Measurements from ENCODE around the gene MRGPRX3. TPM values are rescaled to one million over a fixed set of nuclear protein-coding genes. Genes with fewer than 3 reads are reported as not detected.

Gene MRGPRX3
- polyA plus RNA-seq, 3 donors, result not detected

DNA sequence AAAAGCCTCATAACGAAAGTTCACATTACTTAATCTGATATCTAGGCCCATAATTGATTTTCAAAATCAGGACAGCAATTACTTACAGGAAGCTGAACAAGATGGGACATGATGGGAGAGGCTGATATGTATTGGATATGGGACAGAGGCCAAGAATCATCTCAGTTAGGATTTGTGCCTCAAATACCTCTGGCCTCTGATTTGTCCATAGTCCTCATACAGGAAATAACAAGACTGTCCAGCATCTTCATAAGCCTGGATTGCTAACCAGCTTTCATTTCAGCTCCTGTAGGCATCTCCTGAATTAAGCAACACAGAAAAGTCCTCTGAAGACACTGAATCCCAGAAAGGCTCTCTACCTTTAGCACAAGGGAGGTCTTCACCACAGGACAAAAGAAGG, 36.0 kb downstream of the MRGPRX3 start:
- DNase-seq, result no peak
- Mint-ChIP-seq H3K9me3 (peaks cover 0 to 8% (median 0%) of the 10 kb centered on the region in 7 donors), H3K27ac (no peak overlapping the region), H3K27me3 (ENCODE audit: low read depth in 3 of 3) (peaks cover 9 to 19% (median 9%) of the 10 kb centered on the region in 3 donors), H3K4me3 (no peak overlapping the region), H3K4me1 (peaks cover 3% of the 10 kb centered on the region), H3K36me3 (no peaks in the 10 kb centered on the region)
- Histone ChIP-seq H3K4me3 (replicated peaks in 1 of 3; ENCODE audit: low read depth in 2 of 3, low read length in 3 of 3) (no peak overlapping the region), H3K27ac (ENCODE audit: low read depth in 1 of 2, low read length in 2 of 2) (no peak overlapping the region), H4K20me1 (ENCODE audit: insufficient read depth, low read length) (no peaks in the 10 kb centered on the region), H3K9me3 (replicated peaks in 1 of 2; ENCODE audit: control insufficient read depth in 1 of 2, insufficient read depth in 1 of 2, low read length in 2 of 2) (no peaks in the 10 kb centered on the region), H2AFZ (ENCODE audit: insufficient read depth, low read depth, low read length, poor library complexity, severe bottlenecking) (no peak overlapping the region), H3K9ac (ENCODE audit: insufficient read depth, low read length, poor library complexity, severe bottlenecking) (no peak overlapping the region), H3K27me3 (ENCODE audit: control insufficient read depth in 2 of 2, insufficient read depth in 2 of 2, low read length in 2 of 2) (peaks cover 0 to 5% of the 10 kb centered on the region in 2 donors), H3K4me1 (ENCODE audit: control insufficient read depth in 1 of 2, insufficient read depth in 2 of 2, low read length in 2 of 2) (no peaks in the 10 kb centered on the region), H3K36me3 (replicated peaks in 1 of 2; ENCODE audit: control insufficient read depth in 1 of 2, insufficient read depth in 2 of 2, low read length in 2 of 2) (no peaks in the 10 kb centered on the region), H3K4me2 (replicated peaks; ENCODE audit: extremely low read depth, low read length, poor library complexity, severe bottlenecking) (no peak overlapping the region), H3K79me2 (ENCODE audit: insufficient read depth, low read length) (no peaks in the 10 kb centered on the region)
- intact Hi-C loops (cut with micrococcal nuclease), result no loop called here
- TF ChIP-seq, protein P1, sequence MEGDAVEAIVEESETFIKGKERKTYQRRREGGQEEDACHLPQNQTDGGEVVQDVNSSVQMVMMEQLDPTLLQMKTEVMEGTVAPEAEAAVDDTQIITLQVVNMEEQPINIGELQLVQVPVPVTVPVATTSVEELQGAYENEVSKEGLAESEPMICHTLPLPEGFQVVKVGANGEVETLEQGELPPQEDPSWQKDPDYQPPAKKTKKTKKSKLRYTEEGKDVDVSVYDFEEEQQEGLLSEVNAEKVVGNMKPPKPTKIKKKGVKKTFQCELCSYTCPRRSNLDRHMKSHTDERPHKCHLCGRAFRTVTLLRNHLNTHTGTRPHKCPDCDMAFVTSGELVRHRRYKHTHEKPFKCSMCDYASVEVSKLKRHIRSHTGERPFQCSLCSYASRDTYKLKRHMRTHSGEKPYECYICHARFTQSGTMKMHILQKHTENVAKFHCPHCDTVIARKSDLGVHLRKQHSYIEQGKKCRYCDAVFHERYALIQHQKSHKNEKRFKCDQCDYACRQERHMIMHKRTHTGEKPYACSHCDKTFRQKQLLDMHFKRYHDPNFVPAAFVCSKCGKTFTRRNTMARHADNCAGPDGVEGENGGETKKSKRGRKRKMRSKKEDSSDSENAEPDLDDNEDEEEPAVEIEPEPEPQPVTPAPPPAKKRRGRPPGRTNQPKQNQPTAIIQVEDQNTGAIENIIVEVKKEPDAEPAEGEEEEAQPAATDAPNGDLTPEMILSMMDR (IDR thresholded peaks at IDR 0.05), result no peak
- WGBS (ENCODE audit: insufficient coverage), result no CpG with 5 or more reads among the region's 1 CpG

DNA sequence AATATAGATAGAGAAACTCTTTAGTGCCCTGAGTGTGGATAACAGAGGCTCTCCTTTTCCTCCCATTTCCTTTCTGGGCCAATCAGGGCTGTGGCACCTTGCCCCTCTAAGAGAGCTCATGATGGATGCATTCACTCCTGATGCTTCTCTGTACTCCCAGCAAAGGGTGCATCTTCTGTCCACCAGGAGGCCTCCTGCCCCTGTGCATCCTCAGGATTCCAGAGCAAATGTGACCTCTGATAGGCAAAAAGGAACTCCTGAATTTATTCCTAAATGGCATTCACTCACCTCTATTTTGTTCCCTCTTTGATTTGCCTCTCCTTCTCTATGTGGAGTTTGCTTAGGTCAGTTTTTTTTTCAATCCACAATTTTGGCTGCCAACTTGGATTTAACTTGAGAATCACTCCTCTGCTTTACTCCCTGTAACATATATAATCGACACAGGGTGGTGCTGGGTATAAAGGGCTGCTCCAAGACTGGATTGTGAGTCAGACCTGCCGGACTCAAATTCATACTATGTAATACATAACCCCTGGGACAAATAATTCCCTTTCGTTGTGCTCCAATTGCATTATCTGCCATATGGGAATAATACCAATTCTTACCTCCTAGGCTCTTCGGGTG, 39.1 kb downstream of the MRGPRX3 start:
- intact Hi-C loops (cut with micrococcal nuclease), result no loop called here
- H3K9ac ChIP-seq (ENCODE audit: insufficient read depth, low read length, poor library complexity, severe bottlenecking), result no peak overlapping the region
- H3K36me3 Mint-ChIP-seq, result no peaks in the 10 kb centered on the region
- WGBS (ENCODE audit: insufficient coverage), result 57% methylated on average over 2 of the region's 4 CpGs
- H4K20me1 ChIP-seq (ENCODE audit: insufficient read depth, low read length), result no peaks in the 10 kb centered on the region
- H3K36me3 ChIP-seq (replicated peaks in 1 of 2; ENCODE audit: control insufficient read depth in 1 of 2, insufficient read depth in 2 of 2, low read length in 2 of 2), result no peaks in the 10 kb centered on the region
- no peaks in the 10 kb centered on the region for H3K9me3 ChIP-seq (replicated peaks in 1 of 2; ENCODE audit: control insufficient read depth in 1 of 2, insufficient read depth in 1 of 2, low read length in 2 of 2)
- no peak overlapping the region for H3K4me3 Mint-ChIP-seq
- peaks cover 0 to 5% (median 0%) of the 10 kb centered on the region in 7 donors for H3K9me3 Mint-ChIP-seq
- no peak overlapping the region for H2AFZ ChIP-seq (ENCODE audit: insufficient read depth, low read depth, low read length, poor library complexity, severe bottlenecking)
- peaks cover 15 to 21% (median 17%) of the 10 kb centered on the region in 3 donors for H3K27me3 Mint-ChIP-seq (ENCODE audit: low read depth in 3 of 3)
- H3K4me2 ChIP-seq (replicated peaks; ENCODE audit: extremely low read depth, low read length, poor library complexity, severe bottlenecking), result no peak overlapping the region
- H3K27ac Mint-ChIP-seq, result no peak overlapping the region
- TF ChIP-seq, protein P1 (IDR thresholded peaks at IDR 0.05), result peak; percentile 39
- H3K79me2 ChIP-seq (ENCODE audit: insufficient read depth, low read length), result no peaks in the 10 kb centered on the region
- no peak for DNase-seq
- H3K4me1 ChIP-seq (ENCODE audit: control insufficient read depth in 1 of 2, insufficient read depth in 2 of 2, low read length in 2 of 2), result no peaks in the 10 kb centered on the region
- H3K27ac ChIP-seq (ENCODE audit: low read depth in 1 of 2, low read length in 2 of 2), result no peak overlapping the region
- H3K27me3 ChIP-seq (ENCODE audit: control insufficient read depth in 2 of 2, insufficient read depth in 2 of 2, low read length in 2 of 2), result peaks cover under 1 to 12% of the 10 kb centered on the region in 2 donors
- no peaks in the 10 kb centered on the region for H3K4me1 Mint-ChIP-seq
- H3K4me3 ChIP-seq (replicated peaks in 1 of 3; ENCODE audit: low read depth in 2 of 3, low read length in 3 of 3), result no peak overlapping the region
